Neural progenitor cell (in vitro differentiated cells): ENCODE results near the gene ITGA2B.

Experiments
- CTCF ChIP-seq: fragments of 200-600 bp; sonication (generic); IDR thresholded peaks from 2 replicates; pipeline ENCODE4 v1.5.1; 2017; ENCODE audit warnings: antibody characterized with exemption, mild to moderate bottlenecking
- EZH2phosphoT487 ChIP-seq: fragments of 200-600 bp; sonication (generic); IDR thresholded peaks from 2 replicates; pipeline ENCODE4 v1.6.1; 2017; ENCODE audit warnings: antibody characterized with exemption

GRCh38 chr17:44394833-44395232 lies 5.4 kb upstream of the ITGA2B start:
- no peak for TF ChIP-seq EZH2phosphoT487
- no peak for TF ChIP-seq CTCF
